HG02571 (cell line): ENCODE measurements around the gene HIP1R.

Source experiments
- ATAC-seq: cut with Tn5 transposase; IDR thresholded peaks from one replicate; pipeline ENCODE4 v1.9.1; 2021; ENCODE audit warnings: mild to moderate bottlenecking, moderate library complexity; ENCODE audit not compliant: unreplicated experiment

The HIP1R gene

GRCh38 chr12:122834104-122834920, 945 bp upstream of the HIP1R start:
- ATAC-seq = no peak

GRCh38 chr12:122835750-122836026, 431 bp downstream of the HIP1R start:
- no peak for ATAC-seq

DNA sequence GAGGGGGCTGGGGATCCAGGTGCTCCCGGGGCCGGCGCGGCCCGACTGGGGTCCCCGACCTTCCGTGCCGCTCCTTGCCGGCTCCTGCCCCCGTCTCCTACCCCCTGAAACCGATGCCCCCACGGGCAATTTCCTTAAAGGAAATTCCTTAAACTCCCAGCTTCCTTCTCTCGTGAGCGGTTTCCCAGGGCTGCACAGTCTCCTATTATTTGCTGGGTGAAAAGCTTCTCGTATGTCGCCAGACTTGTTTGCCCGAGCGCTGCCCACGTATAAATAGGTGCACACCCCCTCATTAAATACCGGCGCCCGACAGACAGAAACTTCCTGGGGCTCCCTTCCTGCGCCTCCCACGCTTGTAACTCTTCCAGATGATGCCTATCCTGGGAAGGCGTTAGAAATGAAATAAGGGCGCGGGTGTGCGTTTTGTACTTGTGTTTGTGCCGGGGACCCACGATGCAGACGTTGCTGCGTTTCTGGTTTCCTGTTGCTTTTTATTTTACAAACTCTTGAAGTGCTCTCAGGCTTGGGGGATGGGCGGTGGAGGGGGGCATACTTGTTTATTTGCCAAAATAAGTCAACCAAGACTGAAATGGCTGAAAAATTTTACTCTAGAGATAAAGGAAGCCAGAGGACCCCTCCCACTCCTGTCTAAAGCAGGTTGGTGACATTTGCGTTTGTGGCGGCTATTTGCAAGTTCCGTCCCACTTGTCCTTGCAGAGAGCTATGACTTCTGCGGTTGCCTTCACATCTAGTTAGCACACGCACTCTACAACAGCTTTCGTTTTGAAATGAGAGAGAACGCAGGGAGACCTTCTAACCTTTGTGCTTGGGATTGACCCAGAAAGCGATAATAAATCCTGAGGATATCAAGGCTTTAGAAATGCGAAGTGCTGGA, 1.0 kb downstream of the HIP1R start:
- no peak for ATAC-seq

- ATAC-seq = no peak
Measured at GRCh38 chr12:122837306-122838265, 2.3 kb downstream of the HIP1R start.

DNA sequence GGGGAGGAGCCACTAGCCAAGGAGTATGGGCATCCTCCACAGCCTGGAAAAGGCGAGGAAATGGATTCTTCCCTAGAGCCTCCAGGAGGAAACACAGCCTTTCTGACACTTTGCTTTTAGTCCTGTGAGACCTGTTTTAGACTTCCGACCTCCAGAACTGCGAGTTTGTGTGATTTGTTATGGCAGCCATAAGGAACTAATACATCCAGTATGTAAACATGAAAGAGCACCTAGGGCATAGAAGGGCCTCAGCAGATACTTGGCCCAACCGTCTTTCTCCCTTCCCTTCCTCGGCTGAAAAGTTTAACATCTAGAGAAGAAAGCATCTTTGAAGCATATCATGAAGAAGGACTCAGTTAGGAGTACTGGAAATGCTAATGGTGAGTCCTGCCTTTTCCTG, 3.6 kb downstream of the HIP1R start:
- no peak for ATAC-seq

- no peak for ATAC-seq
Measured at GRCh38 chr12:122839907-122840554, 4.8 kb downstream of the HIP1R start.

GRCh38 chr12:122840580-122841513, 5.6 kb downstream of the HIP1R start:
- no peak for ATAC-seq

DNA sequence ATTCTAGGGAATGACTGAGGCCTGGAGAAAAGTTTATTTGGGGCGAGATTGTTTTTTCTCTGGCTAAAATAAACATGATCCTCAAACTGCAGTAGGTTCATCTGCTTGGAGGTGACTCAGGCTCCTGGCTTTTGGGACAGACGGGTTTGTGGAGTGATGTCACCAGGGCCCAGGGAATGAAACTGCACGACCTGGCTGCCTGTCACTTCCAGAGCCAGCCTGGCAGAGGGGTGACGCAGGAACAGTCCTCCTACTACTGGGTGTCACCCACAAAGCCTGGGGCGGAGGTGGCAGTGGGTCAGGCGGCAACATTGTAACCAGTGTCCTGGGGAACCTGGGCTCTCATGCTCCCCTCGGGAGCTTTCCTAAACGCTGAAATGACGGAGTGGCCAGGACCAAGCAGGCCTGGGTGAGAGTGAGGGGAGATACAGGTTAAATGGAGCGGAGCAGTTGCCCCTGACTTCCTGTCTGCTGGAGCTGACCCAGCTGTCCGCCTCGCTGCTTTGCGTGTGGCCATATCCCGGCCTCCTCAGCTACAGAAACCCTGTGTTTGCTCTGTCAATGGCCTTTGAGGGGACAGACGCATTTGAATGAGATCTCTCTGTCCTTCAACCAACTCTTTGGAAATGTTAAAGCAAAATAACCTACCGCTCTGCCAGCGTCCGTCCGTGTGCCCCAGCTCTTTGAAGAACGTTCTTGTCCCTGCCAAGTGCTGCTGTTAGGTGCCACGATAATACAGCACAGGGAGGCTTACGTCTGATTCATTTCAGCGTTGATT, 6.5 kb downstream of the HIP1R start:
- ATAC-seq = no peak

GRCh38 chr12:122842505-122843405, 7.5 kb downstream of the HIP1R start:
- no peak for ATAC-seq

- ATAC-seq = no peak
Measured at GRCh38 chr12:122843455-122843854, 8.2 kb downstream of the HIP1R start.

GRCh38 chr12:122844366-122844971, 9.2 kb downstream of the HIP1R start:
- no peak for ATAC-seq

GRCh38 chr12:122845041-122845864, 10.0 kb downstream of the HIP1R start:
- no peak for ATAC-seq

DNA sequence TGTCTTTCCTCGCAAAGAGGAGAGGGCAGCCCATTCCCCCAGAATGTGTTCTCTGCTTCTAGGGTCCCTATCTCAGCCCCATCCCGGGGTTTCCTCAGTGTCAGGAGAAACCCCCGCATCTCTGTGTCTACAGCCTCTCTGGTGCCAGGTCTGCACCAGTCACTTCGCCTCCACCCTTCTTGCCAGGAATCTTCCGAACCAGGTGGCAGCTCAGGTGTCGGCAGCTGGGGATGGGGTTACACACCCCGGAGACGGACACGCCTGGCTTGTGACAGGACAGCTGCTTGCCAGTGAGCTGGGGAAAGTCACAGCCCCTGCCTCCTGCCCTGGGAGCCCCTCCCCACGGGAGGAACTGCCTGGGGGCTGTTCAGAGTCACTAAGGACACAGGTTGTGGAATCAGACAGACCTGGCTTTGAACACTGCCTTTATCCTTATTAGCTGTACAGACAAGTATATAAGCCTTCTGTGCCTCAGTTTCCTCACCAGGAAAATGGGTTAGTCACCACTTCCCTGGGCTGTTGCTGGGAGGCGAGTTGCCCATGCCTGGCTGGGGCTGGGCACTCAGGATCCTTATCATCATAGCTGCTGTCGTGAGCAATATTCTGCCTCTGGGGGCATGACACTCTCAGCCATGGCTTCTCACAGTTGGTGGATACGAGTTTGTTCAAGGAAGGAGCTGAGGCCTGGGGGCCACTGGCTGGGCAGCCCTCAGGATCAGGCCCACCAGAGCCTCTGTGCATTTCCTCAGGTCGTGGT, 10.8 kb downstream of the HIP1R start:
- ATAC-seq = no peak

DNA sequence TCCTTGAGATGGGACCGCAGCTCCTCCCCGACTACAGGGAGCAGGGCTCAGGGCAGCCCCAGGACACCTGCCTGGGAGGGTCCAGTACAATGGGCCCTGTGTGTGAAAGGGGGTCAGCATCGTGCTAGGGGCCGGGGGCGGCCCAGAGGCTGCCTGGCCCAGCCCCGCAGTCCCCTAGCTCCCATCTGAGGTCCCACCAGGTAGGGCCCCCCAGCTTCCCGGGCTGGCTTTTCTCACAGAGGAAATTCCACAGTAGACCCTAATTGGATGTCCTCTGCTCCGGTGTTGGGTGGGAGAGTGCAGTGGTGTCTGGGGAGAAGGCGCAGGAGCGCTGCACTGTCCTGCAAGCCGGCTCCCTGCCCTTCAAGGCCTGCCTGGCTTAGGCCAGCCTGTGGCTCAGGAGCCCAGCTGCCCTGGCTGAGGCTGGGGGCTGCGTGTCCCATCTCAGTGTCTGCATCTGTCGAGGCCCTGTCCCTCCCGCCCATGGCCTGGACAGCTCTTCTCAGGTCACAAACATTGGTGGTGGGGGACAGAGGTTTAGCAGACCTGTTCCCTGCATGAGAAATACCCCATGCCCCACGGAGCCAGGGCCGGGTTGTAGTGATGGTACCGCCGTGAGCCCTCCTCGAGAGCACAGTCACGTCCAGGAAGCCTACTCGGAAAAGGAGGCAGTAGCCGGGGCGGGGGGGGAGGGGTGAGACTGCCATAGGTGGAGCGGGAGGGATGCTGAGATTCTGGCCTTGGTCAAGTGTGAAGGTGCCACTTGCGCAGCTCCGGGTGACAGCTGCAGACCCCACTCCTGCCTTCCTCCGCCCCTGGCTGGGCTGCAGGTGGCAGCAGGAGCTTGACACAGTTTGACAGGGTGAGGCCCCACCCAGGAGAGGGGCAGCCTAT, 11.6 kb downstream of the HIP1R start:
- no peak for ATAC-seq

- ATAC-seq = no peak
Measured at GRCh38 chr12:122847516-122847836, 12.2 kb downstream of the HIP1R start.
